NCI-H1436 treated with DMSO at 0.1 percent for 48 hours (cell line): ENCODE measurements around the gene TIFAB.

ENCODE experiments used
- DNase-seq: peaks from one replicate; lab custom pipeline; 2025; lab: John Stamatoyannopoulos, UW

Gene TIFAB

DNA sequence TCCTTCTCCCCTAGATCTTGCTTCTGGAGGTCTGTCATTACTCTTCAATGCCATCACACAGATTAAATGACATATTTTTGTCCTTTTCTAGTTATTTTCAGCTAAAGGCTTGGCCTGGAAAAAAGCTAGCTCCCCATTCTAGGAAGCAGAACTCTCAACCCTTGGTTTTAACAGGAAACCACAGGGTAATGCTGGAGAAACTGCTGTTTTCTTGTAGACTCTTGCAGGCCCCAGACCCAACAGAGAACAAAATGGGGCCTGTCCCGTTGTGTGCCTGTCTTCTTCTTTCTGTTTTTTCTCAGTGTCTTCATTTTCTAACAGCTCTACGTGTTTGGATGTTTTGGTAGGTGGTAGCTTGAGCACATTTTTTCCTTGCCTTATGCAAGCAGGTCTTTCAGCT, 26.5 kb downstream of the TIFAB start:
- no peak for DNase-seq

DNA sequence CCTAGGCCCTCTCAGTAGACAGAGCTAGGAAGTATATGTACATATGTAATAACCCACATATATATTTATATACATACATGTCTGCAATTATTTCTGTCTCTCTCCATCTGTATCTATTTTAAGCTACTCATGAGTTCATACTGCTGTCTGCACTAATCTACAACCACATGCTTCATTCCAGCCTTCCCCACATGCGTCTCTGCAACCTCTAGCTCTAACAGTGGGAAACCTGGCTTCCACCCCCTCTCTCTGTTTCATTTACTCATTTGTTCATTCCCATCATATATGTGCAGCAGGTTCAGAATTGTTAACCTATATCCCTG, 28.3 kb downstream of the TIFAB start:
- DNase-seq: no peak

DNA sequence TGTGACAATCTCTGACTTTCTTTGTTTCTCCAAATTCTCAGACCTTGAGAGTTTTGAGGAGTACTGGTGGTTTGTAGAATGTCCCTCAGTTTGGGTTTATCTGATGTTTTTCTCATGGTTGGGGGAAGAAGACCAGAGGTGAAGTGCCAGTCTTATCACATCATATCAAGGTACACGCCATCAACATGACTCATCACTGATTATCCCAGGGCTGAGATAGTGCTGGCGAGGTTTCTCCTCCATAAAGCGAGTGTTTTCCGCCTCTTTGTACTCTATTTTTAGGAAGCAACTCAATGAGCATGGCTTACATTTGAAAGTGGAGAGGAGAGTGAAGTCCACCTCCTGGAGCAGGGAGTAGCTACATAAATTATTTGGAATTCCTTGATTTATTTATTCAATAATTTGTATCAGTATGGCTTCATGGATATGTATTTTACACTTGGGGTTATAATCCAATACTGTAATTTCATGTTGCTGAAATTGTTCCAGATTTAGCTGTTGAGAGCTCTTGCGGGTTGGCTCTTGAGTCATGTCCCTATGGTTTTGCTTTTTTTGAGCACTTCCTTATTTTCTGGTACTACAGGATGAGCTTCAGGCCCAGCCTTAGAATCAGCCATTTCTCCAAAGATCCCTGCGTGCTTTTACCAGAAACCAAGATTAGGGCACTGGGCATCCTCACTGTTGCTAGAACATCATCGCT, 28.9 kb downstream of the TIFAB start:
- DNase-seq: no peak

DNA sequence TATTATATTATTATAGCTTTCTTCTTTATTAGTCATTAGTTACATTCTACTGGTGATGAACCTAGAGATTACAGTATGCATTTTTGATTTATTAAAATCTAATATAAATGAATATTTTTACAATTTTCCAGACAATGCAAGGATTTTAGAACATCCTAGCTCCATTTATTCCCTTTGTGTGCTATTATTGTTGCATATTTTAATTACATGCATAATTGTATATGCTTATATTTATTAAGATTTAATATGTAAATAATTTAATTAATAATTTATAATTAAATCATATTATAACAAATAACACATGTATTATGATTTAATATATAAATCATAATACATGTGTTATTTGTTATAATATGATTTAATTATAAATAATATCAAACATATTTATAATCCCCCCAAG, 29.7 kb downstream of the TIFAB start:
- DNase-seq: no peak

DNA sequence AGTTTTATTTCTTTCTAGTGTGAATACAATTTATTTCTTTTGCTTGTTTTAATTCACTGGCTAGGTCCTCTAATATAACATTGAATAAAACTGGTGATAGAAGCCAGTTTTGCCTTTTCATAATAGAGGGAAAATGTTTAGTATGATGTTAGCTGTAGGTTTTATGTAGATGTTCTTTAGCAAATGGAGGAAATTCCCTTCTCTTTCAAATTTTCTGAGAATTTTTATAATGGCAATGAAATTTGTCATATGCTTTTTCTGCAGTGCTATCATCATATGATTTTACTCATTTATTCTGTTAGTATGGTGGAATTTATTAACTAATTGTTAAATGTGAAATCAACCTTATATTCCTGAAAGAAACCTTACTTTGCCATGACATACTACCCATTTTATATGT, 35.1 kb downstream of the TIFAB start:
- no peak for DNase-seq

DNA sequence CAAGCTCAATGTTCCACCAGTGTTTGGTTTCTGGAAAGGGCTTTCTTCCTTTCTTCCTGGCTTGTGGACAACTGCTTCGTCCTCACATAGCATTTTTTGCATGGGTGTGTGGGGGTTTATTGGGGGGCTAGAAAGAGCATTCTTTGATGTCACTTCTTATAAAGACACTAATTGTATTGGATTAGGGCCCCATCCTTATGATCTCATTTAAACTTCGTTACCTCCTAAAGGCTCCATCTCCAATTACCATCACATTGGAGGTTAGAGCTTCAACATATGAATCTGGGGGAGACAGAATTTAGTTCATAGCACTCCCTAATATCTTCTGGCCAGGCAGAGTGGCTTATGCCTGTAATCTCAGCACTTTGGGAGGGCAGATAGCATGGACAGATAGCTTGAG, 47.1 kb downstream of the TIFAB start:
- DNase-seq: no peak

DNA sequence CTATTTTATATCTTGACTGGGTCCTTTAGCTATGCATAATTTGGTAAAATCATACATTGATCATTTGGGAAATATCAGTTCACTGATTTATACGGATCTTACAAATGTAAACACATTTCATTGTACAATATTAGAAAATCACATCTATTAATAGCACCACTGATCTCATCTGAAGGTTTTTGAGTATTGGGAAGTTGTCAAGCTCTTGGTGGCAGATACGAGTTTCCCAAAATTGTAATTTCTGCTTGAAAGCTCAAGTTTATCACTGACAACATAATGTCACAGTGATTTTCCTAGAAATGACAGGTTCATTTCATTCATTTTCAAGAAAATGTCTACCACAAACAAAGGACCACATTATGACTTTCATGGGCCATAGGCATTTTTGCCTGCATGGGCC, 50.1 kb downstream of the TIFAB start:
- no peak for DNase-seq

DNA sequence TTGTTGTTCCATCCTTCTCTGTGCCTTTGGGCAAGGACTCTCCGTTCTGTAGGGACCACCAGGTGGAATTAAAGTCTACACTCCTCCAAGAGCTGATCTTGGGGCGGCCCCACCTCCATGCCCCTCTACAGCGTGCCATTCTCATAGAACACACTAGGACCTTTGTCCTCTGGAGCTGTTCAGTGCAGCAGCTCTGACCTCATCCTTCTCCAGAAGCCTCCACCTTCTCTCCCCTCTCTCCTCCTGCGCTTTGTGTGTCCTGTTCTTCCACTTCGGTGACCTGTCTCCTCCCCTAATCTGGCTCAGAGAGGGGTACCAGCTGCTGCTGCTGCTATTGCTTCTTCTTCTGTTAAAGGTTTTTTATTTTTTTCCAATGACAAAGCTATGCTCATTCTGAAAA, 51.3 kb downstream of the TIFAB start:
- no peak for DNase-seq

DNA sequence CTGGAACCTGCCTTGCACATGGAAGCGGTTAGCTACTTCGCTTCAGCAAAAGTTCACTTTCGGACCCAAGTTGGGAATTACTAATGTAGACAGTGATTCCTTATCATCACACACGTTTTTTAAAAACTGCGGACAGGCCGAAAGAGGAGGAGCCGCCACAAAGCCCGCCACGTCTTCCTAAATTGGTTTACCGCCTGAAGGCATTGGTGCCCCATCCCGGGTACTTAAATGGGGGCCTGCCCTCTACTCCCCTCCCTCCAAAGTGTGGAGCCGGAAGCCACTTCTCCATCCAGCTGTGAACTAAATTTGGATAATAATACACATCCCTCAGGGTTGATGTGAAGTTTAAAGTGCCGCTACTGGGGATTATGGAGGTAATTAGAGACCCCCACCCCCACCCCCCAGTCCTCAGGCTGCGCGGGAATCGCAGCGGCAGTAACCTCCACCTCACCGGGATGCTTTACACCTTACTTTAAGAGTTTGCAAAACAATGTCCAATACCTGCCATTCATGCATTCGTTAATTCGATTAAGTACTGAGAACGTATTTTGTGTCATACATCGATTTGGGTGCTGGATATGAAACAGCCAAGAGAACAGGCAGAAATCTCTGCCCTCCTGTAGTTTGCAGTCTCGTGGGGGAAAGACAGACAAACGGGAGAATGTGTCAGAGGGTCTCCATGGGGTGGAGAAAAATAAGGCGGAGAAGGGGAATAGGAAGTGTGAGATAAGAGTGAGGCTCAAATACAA, 52.2 kb downstream of the TIFAB start:
- no peak for DNase-seq

DNA sequence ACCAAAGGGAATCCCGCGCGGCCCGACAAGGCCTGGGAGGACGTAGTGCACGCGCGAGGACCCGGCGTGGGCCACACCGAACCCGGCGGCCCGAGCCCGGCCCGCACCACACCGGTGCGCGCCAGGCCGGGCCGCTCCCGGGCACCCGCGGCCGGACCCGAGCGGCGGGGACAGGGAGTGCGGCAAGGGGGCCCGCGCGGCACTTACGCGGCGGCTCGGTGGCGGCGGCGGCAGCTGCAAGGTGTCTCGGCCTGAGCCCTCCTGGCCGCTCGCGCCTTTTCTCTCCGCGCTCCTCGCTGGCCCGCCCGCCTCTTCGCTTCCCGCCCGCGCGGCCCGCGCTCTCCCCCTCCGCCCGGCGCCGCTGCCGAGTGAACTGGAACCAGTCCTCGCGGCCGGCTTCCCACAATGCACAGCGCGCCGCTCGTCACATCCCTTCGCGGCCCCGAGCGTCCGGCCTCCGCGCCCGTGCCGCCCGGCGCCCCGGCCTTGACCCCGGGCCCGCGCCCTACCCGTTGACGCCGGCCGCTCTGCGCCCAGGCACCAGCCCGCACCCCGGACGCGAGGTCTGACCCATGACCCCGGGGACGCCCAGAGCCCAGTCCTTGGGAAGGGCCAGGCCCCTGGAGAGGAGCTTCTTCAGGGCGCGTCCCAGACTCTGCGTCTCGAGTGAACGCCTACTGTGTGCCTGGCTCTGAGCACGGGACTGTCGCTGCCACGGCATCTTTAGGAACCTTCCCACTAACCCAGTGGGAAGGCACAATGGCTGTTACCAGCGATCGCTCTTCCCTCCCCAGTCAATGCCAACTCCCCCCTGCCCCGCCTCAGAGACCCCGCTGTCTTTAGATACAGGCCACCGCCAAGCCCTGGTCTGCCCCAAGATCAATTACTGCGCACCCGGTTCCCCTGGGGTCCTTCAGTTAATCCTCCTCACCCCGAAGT, 53.0 kb downstream of the TIFAB start, which contains the start of gene MACROH2A1:
MACROH2A1 (minus strand) TSS at position 377 of the 939 bp plus-strand sequence. CDS start 10,138 bp downstream, outside the sequence.
- DNase-seq: no peak

DNA sequence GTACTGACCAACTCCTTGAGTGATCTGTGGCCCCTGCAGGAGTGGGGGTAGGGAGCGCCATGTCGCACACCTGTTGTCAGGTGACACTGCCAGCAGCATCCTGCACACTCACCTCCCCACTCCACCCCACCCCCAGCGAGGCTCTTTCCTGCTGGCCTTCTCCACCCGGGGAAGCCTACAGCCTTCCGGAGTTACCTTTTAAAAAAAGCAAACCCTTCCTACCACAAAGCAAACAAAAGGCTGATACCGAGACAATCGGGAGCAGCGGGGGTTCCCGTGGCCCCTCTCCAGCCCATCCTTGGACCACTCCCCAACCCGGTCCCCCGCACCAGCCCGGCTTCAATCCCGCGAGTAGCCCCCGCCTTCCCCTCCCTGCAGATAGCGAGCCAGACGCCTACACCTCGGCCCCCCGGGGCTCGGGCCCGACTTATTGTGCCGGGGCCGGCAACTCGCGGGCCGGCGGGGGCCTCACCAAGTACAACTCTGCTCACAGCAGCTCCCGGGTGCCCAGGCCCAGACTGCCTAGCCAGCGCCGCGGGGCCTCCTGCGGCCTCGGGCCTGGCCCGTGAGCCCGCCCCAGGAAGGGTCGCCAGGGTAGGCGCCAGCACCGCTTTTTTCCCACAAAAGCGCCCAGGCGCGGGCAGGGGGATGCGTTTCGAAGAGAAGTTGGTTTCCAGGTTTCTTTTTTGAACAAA, 53.8 kb downstream of the TIFAB start:
- DNase-seq: no peak
